Measurements from ENCODE around the gene NOL6.
"Not testable (repeated sequence)": the region's sequence is repeated elsewhere in the genome, so short reads cannot be mapped to it uniquely, and the experiment has no call there.

DNA sequence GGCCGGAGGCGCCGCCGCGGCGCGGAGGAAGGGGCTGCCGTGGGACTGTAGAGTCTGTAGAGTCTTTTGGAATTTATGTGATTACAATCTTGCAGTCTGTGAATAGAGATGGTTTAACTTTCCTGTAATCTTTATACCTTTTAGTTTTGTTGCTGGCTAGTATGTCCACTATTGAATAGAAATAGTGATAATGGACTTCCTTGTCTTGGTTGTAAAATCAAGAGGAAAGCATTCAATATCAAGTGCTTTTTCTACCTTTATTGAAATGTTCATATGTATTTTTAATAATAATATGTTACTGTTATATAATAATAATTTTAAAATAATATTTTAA, 37.4 kb upstream of the NOL6 start:
- TF ChIP-seq CHD1 (IDR thresholded peaks at IDR 0.05; ENCODE audit: low read depth, low read length); HDAC6 (IDR thresholded peaks at IDR 0.05; ENCODE audit: low read depth, low read length); EP300 (IDR thresholded peaks at IDR 0.05; ENCODE audit: borderline replicate concordance in 1 of 2, low read depth in 2 of 2, low read length in 2 of 2); SP1 (IDR thresholded peaks at IDR 0.05; ENCODE audit: low read depth, low read length); E2F6 (IDR thresholded peaks at IDR 0.05); POLR2AphosphoS5 (IDR thresholded peaks at IDR 0.05; ENCODE audit: low read depth, low read length); RXRA (IDR thresholded peaks at IDR 0.05; ENCODE audit: insufficient read depth, low read depth, low read length); BCL11A (IDR thresholded peaks at IDR 0.05; ENCODE audit: low read depth in 2 of 2, low read length in 2 of 2): not testable (repeated sequence)
- TF ChIP-seq, protein P1, sequence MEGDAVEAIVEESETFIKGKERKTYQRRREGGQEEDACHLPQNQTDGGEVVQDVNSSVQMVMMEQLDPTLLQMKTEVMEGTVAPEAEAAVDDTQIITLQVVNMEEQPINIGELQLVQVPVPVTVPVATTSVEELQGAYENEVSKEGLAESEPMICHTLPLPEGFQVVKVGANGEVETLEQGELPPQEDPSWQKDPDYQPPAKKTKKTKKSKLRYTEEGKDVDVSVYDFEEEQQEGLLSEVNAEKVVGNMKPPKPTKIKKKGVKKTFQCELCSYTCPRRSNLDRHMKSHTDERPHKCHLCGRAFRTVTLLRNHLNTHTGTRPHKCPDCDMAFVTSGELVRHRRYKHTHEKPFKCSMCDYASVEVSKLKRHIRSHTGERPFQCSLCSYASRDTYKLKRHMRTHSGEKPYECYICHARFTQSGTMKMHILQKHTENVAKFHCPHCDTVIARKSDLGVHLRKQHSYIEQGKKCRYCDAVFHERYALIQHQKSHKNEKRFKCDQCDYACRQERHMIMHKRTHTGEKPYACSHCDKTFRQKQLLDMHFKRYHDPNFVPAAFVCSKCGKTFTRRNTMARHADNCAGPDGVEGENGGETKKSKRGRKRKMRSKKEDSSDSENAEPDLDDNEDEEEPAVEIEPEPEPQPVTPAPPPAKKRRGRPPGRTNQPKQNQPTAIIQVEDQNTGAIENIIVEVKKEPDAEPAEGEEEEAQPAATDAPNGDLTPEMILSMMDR (IDR thresholded peaks at IDR 0.05; ENCODE audit: control extremely low read depth in 1 of 3, insufficient read depth in 1 of 3, low read depth in 1 of 3, low read length in 3 of 3): not testable (repeated sequence)
